Dermis blood vessel endothelial cell (primary cell): ENCODE results near the gene OR2AG1. TPM values are rescaled to one million over a fixed set of nuclear protein-coding genes. Genes with fewer than 3 reads are reported as not detected.

Experiments
- DNase-seq: peaks from one replicate; pipeline ENCODE4 v3.0.0; 2010
- total RNA-seq: library from RNA; depleted of rRNA; stranded (reverse); fragments of >200 nt; gene quantifications from 2 replicates; pipeline ENCODE4 v1.2.3, GENCODE V29; 2014

The OR2AG1 gene, protein sequence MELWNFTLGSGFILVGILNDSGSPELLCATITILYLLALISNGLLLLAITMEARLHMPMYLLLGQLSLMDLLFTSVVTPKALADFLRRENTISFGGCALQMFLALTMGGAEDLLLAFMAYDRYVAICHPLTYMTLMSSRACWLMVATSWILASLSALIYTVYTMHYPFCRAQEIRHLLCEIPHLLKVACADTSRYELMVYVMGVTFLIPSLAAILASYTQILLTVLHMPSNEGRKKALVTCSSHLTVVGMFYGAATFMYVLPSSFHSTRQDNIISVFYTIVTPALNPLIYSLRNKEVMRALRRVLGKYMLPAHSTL
- not detected in 2 replicates for total RNA-seq

GRCh38 chr11:6782720-6783119 lies at the start of gene OR2AG1:
OR2AG1 (plus strand) TSS chr11:6783020; CDS start chr11:6785038, 2,018 bp downstream.
- DNase-seq = no peak

DNA sequence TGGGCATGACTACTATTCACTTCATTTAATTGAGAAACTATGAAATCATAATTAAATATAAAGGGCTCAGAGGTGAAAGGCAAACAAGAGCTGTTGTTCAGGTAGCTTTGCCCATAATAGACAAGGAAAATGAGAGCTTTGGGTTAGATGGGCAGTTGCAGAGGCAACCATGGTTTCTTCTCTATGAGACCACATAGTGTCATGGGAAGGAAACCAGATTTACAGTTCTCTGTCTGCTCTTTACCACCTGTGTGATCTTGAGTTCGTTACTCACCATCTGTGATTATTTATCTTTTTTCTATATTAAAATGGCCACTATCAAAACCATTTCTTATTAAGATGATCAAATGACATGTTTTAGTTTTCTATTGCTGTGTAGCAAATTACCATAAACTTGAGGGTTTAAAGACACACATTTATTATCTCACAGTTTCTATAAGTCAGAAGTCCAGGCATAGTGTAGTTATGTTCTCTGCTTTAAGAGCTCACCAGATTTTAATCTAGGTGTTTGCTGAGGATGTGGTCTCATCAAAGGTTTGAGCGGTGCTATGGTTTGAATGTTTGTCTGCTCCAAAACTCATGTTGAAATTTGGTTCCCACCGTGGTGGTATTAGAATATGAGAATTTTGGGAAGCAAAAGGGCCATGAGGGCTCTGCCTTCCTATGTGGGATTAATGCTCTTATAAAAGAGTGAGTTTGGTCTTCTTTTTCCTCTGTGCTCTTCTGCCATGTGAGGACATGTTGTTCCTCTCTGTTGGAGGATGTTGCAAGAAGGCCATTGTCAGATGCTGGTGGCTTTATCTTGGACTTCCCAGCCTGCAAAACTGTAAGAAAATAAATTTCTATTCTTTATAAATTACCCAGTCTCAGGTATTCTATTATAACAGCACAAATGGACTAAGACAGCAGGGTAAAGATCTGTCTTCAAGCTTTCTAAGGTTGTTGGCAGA lies 49.2 kb upstream of the OR2AG1 start:
- no peak for DNase-seq

- DNase-seq = no peak
Observed at GRCh38 chr11:6734616-6735015, 48.2 kb upstream of the OR2AG1 start.

DNA sequence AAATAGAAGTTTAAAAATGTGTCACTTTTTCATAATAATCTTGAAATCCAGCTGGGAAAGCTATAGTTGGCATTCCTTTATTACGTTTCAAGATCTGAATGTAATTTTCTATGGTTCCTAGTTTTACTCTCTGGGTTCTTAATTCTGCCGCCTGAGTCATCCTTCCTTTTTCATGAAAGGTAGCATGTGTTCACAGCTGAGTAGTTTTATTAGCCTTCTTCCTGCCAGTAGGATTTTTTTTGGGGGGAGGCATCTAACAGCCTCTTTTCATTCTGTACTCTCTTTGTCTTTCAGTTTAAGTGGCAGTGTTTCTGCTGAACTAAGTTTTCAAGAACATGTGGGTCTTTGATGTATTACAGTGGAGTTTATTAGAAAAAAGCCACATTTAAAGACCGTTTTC lies 47.5 kb upstream of the OR2AG1 start:
- peak; percentile 66 for DNase-seq

DNA sequence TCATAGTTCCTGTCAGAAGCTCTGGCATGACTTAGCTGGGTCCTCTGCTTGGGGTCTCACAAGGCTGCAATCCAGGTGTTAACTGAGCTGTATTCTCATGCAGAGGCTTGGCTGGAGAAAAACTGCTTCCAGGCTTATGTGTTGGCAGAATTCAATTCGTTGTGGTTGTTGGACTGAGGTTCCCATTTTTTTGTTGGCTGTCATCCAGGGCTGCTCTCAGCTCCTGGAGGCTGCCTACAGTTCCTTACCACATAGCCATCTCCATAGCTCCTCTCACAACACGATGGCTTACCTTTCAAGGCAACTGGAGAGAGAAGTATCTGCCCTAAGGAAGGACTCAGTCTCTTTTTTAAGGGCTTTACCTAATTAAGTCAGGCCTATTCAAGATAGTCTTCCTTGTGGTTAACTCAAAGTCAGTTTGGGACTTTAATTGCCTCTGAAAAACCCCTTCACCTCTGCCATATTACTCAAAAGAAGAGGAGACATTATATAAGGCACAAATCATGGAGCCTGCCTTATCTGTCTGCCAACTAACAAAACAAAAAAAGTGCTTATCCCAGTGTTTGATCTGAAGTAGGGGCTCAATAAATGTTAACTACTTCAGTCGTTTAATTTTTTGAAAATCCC lies 46.2 kb upstream of the OR2AG1 start:
- no peak for DNase-seq

DNA sequence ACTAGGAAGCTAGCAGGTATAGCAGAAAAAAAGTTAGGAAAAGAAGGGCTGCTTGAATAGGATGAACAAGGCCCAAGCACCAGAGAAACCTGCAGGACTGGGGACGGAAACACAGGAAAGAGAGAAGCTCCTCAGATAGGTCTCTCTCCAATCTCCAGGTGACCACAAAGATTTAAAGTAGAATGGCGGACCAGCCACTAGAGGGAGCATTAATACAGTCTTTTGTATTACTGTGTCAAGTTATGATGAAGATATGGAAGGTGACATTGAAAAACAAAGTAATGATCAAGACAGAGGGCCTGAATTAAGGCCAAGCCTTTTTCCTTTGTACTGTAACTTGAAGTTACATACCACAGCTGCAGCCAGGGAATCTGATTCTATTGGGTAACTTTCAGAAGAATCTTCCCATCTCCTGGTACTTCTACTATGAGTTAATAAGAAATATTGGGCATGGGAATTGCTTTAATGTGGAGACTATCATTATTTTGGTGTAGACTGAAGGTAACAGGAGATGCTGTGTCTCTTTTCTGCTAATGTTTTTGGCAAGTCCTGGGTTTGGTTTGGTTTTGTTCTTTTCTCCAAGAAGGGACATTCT lies 44.9 kb upstream of the OR2AG1 start:
- peak; percentile 76 for DNase-seq

- DNase-seq = no peak
Observed at GRCh38 chr11:6738590-6738989, 44.2 kb upstream of the OR2AG1 start.

DNA sequence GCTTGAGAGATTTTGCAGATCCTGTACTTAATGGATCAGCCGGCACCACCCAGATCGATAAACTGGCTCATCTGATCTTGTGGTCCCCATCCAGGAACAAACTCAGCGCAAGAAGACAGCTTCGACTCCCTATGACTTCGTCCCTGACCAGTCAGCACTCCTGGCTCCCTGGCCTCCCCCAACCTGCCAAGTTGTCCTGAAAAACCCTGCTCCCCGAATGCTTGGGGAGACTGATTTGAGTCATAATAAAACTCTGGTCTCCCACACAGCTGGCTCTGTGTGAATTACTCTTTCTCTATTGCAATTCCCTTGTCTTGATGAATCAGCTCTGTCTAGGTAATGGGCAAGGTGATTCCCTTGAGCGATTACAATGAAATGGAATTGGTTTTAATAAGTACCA lies 40.6 kb upstream of the OR2AG1 start:
- DNase-seq = no peak

- DNase-seq = no peak
Observed at GRCh38 chr11:6745018-6745417, 37.8 kb upstream of the OR2AG1 start.

GRCh38 chr11:6745465-6746015 lies 37.3 kb upstream of the OR2AG1 start:
- DNase-seq = peak; percentile 25

DNA sequence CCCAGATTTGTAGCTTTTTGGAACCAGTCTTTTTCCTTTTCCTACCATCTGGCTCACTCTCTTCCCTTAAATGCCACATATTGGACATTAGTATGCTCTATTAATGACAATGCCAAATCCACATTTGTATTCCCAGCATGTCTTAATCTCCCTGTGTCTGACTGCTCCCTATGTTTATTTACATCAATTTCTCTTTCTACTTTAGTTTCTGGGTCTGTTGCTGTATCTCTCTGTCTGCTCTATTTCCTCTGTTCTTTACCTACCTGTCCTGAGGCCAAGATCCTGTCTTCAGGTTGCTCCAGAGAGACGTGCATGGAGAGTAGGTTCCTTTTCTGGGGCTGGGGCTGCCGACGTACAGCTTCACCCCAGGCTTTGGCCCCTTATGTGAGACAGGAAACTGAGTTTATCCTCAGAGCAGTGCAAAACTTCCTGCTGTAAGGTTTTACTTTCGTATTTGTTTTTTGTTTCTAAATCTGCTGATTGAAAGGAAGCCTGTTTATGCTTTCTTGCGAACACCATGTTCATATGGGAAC lies 36.7 kb upstream of the OR2AG1 start:
- DNase-seq = peak; percentile 67

DNA sequence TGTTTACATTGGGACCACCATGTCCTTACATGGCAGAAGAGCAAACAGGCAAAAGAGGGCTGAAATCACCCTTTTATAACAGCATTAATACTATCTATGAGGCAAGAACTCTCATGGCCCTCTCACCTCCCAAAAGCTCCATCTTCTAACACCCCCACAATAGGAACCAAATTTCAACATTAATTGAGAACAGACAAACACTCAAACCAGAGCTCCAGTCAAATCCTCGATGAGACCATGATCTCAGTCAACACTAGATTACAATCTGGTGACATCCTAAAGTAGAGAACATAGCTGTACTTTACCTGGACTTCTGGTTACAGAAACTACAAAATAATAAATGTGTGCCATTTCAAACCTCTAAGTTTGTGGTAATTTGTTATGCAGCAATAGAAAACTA lies 36.2 kb upstream of the OR2AG1 start:
- DNase-seq = no peak

DNA sequence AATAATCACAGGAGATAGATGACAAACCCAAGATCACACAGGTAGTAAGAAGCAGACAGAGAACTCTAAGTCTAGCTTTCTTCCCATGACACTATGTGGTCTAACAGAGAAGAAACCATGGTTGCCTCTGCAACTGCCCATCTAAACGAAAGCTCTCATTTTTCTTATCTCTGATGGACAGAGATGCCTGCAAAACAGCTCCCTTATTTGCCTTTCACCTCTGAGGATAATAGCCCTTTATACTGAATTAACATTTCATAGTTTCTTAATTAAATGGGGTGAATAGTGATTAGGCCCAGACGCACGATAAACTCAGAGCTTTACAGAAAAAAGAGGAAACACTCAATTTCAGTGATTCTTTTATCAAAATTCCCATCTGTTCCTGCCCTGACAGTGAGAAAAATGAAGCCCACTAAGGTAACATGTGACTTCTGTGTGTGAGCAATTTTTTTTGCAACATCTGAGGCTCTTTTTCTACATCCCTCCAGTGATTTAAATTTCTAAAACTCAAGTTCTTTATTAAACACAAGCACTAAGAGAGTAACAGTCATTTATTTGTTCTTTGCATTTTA lies 35.6 kb upstream of the OR2AG1 start:
- no peak for DNase-seq

DNA sequence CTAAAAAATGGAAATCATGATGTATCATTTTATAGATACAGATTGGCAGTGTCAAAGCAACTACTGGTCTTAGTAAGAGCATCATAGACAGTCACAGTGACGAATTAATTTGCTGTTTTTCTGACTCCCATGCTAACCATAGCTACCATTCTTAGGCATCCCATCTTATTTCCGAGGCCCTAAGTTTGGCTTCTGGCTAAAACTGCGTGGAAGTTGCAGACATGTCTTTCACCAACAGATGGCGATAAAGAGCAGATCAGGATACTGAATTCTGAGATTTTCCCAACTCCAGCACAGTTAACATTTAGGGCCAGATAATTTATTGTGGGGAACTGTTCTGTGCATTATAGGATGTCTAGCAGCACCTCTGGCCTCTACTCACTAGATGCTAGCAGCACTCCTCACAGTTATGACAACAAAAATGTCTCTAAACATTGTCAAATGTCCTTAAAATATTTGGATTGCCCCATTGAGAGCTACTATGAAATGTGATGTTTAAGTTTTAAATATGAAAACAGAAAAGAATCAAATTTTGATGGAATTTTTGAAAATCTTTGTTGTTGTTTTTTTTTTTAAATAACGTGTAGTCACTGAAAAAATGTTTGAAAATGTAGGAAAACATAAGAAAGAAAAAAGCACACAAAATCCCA lies 27.4 kb upstream of the OR2AG1 start:
- DNase-seq = peak; percentile 70

GRCh38 chr11:6755953-6756347 lies 26.9 kb upstream of the OR2AG1 start:
- no peak for DNase-seq

GRCh38 chr11:6757373-6757967 lies 25.4 kb upstream of the OR2AG1 start:
- peak; percentile 85 for DNase-seq

DNA sequence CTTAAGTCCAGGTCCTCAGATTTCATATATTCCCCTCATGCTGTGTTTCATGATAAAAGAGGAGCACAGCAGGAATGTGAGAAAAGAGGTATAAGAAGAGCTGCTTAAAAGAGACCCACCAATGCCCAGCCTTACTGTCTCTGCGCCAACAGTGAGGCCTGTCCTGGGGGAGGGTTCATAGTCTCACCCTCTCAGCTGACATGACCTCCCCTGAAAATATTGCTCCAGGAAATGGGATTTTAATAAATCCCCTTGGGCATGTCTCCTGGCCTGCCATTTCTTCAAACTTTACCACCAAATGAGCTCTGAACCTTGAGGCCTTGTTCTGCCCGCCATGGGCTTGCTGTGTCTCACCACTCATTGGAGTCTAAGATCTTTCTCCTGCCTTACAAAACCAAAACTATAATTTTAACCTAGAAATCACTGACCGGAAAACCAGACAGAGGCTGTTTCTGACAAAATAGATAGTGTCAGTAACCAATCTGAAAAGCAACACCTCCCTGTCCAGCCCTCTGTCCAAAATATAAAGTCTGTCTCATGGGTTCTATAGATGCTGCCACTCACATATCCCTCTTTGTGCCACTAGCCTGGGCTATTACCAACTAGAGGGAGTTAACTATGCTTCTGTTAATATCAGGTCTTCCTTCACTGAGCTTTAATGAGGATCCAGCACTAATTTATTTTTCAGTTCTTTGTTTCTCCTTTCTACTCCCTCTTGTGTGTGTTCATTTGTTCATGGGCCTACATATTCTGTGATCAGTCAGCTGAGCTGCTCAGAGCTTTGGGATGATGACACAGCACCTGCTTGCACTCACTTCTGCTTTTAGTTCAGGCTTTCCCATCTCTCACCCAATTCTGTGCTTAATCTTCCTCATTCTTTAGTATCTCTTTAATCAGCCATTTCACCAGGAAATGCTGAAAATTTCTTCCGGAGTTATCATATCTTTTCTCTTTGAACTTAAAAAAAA lies 10.6 kb upstream of the OR2AG1 start, which contains the start of gene OR2AG2:
TSS of gene OR2AG2 (minus strand) at position 51 of the 968 bp plus-strand sequence. CDS start 3,019 bp downstream, outside the sequence.
- no peak for DNase-seq

DNA sequence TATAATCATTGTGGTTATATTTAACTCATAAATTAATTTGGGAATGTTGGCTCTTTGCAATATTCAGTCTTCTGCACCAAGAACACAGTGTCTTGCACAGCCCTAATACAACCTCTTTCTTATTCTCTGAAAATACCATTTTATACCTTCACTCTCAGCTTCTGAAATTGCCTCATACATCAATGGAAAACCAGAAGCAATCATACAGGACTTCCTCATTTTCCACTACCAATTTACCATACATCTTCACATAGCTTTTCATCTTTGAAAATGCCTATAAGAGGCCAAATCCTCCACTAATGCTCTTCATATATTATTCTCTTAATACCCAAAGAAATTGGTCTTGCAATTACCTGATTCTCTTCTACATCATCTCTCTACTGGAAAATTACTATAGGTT lies 4.3 kb upstream of the OR2AG1 start:
- no peak for DNase-seq

DNA sequence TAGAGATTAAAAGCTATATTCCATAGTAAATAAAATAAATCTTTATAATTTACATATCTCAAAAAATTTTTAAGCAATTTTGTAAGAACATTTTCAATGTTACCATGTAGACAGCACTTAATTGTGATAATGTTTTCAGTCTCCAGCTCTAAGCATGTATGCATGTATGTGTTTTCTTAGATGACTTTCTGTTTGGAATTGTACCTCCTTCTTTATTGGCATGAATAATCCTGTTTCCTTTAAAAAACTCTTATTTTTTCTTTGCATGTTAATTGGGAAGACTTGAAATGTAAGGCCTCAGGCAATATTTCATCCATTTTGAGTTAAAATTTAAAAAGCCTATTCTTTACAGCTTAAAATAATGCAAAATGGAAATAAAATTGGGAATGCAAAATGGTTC lies 2.0 kb upstream of the OR2AG1 start:
- DNase-seq = no peak

DNA sequence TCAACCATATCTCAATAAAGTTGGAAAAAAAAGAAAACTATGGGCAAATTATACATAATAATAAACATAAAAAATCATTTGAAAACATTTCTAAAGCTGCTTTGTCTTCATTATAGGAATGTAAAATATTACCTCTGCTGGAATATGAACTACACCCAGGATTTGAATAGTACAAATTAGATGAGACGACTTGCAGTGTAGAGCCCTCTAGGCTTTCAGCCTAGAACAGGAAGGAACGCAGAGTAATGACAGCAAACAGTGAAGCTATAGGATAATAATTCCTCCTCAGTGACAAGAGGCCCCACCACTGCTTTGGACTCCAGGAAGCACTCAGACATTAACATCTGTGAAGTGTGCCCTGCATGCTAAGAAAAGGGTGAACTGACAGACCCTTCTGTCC lies 7.7 kb downstream of the OR2AG1 start:
- no peak for DNase-seq
